ENCODE data around the gene KIF21B.

GRCh38 chr1:200963076-200963475 is 60.4 kb downstream of the KIF21B start:
- TF ChIP-seq HDGF (IDR thresholded peaks at IDR 0.05; ENCODE audit: borderline replicate concordance): no peak
- TF ChIP-seq FOXA1 (IDR thresholded peaks at IDR 0.05): no peak
- no peak for TF ChIP-seq FOXM1 (IDR thresholded peaks at IDR 0.05; ENCODE audit: borderline replicate concordance)
- no peak for TF ChIP-seq FOXK2 (IDR thresholded peaks at IDR 0.05)
- no peak for TF ChIP-seq TARDBP (IDR thresholded peaks at IDR 0.05)
- no peak for TF ChIP-seq CTBP1 (IDR thresholded peaks at IDR 0.05; ENCODE audit: borderline replicate concordance)
- no peak for TF ChIP-seq SP1 (IDR thresholded peaks at IDR 0.05)
- TF ChIP-seq BHLHE40 (IDR thresholded peaks at IDR 0.05; ENCODE audit: borderline replicate concordance): no peak
- no peak for TF ChIP-seq NFRKB (IDR thresholded peaks at IDR 0.05)
- TF ChIP-seq ELF4 (IDR thresholded peaks at IDR 0.05): no peak
- TF ChIP-seq ZNF384 (IDR thresholded peaks at IDR 0.05): no peak
- TF ChIP-seq L3MBTL2 (conservative IDR thresholded peaks at IDR 0.05): no peak
- no peak for TF ChIP-seq ARNT (IDR thresholded peaks at IDR 0.05)
- TF ChIP-seq LEF1 (IDR thresholded peaks at IDR 0.05; ENCODE audit: borderline replicate concordance): no peak

Measured in HEK293T (cell line).